Esophagus squamous epithelium (tissue), 5 donors: Measurements from ENCODE around the gene SEC23B. TPM values are rescaled to one million over a fixed set of nuclear protein-coding genes. Genes with fewer than 3 reads are reported as not detected.
A peak's percentile ranks its signal among the peaks of the same experiment; 100 is the strongest.

ENCODE experiments used
- DNase-seq: peaks from one replicate; lab custom pipeline; 2025; lab: John Stamatoyannopoulos, UW
- H3K27ac ChIP-seq, 4 donors: fragments of 200-600 bp; sonication (generic); one replicate each; pipeline ENCODE4 v1.5.1; 2016 to 2019; ENCODE audit warnings: mild to moderate bottlenecking in 1 of 4
- H3K27me3 ChIP-seq, 4 donors: fragments of 200-600 bp; sonication (generic); 1 replicate in 3 of 4; 2 replicates in 1 of 4; pipeline versions ENCODE4 v1.5.1 to v1.6.0; 2017 to 2021; ENCODE audit warnings: antibody characterized with exemption in 1 of 4
- H3K36me3 ChIP-seq, 3 donors: fragments of 200-600 bp; sonication (generic); one replicate each; pipeline ENCODE4 v1.5.1; 2016 to 2019
- H3K4me1 ChIP-seq, 3 donors: fragments of 200-600 bp; sonication (generic); one replicate each; pipeline ENCODE4 v1.5.1; 2017 to 2019
- H3K4me3 ChIP-seq, 4 donors: fragments of 200-600 bp; sonication (generic); 1 replicate in 3 of 4; 2 replicates in 1 of 4; pipeline ENCODE4 v1.5.1; 2016 to 2019; ENCODE audit warnings: mild to moderate bottlenecking in 2 of 4, moderate library complexity in 1 of 4
- H3K9me3 ChIP-seq, 3 donors: fragments of 200-600 bp; sonication (generic); one replicate each; pipeline ENCODE4 v1.5.1; 2016 to 2019
- POLR2A ChIP-seq, 4 donors: fragments of 450-650 bp; IDR thresholded peaks; one replicate each; pipeline ENCODE4 v1.6.1; 2017; ENCODE audit warnings: antibody characterized with exemption in 4 of 4, mild to moderate bottlenecking in 4 of 4, moderate library complexity in 3 of 4
- WGBS, 2 donors: methylation state at CpG; one replicate each; pipeline ENCODE4 v1.1.5; 2018; 5-methylcytosine and 5-hydroxymethylcytosine counted together
- intact Hi-C: fragments of 100-400 bp; cut with DNase I; formaldehyde crosslinking; loops from one replicate; pipeline ENCODE4 v1.15.0; 2022
- total RNA-seq, 4 donors: library from RNA; depleted of rRNA; stranded (reverse); fragments of >200 nt; gene quantifications; one replicate each; pipeline ENCODE4 v1.1.0, GENCODE V29; 2016
- TF ChIP-seq, protein P1 (sequence below), 6 experiments: fragments of 450-650 bp in 4 of 6; fragments of 200-600 bp in 2 of 6; sonication (generic) in 2 of 6; IDR thresholded peaks; one replicate each; pipeline ENCODE4 v1.5.1; 2016 to 2019; ENCODE audit warnings: antibody characterized with exemption in 6 of 6, mild to moderate bottlenecking in 4 of 6, moderate library complexity in 4 of 6
- donor health status: DM: yes; HTN: yes; CAD: no.

SEC23B gene
- total RNA-seq, 4 donors from 2014 or later: 37.6 to 72.3 (median 43.9) TPM

DNA sequence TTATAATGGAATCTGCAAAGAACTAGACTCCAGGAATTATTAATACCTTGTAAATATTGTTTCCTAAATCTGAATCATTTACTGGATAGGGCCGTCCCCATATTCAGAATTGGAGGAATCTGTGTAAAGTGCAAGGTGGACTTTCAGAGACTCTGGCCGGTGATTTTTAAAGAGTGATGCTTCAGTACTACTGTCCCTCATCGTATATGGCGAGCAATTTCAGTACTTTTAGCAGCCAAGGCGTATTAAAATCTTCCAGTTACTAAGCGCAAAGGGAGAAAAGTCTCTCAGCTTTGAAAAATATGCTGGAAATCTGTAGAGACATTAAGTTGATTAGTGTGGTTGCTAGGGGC is 60.0 kb downstream of the SEC23B start:
- peak overlapping the region; percentile 85 to 92 (median 91) for H3K27ac ChIP-seq
- peaks cover 6 to 23% (median 9%) of the 10 kb centered on the region in 3 donors for H3K4me1 ChIP-seq
- no peaks in the 10 kb centered on the region for H3K9me3 ChIP-seq
- intact Hi-C loops: no loop called here
- H3K27me3 ChIP-seq: no peaks in the 10 kb centered on the region
- no peak for DNase-seq
- H3K36me3 ChIP-seq: peaks cover 0 to 39% (median 14%) of the 10 kb centered on the region in 3 donors
- H3K4me3 ChIP-seq: peak overlapping the region; percentile 72 to 79 (median 74)
- 4 to 6% methylated on average over 6 of the region's 6 CpGs for WGBS, 2 donors
- TF ChIP-seq POLR2A (IDR thresholded peaks at IDR 0.05): no peak
- TF ChIP-seq, protein P1, sequence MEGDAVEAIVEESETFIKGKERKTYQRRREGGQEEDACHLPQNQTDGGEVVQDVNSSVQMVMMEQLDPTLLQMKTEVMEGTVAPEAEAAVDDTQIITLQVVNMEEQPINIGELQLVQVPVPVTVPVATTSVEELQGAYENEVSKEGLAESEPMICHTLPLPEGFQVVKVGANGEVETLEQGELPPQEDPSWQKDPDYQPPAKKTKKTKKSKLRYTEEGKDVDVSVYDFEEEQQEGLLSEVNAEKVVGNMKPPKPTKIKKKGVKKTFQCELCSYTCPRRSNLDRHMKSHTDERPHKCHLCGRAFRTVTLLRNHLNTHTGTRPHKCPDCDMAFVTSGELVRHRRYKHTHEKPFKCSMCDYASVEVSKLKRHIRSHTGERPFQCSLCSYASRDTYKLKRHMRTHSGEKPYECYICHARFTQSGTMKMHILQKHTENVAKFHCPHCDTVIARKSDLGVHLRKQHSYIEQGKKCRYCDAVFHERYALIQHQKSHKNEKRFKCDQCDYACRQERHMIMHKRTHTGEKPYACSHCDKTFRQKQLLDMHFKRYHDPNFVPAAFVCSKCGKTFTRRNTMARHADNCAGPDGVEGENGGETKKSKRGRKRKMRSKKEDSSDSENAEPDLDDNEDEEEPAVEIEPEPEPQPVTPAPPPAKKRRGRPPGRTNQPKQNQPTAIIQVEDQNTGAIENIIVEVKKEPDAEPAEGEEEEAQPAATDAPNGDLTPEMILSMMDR (IDR thresholded peaks at IDR 0.05): no peak

DNA sequence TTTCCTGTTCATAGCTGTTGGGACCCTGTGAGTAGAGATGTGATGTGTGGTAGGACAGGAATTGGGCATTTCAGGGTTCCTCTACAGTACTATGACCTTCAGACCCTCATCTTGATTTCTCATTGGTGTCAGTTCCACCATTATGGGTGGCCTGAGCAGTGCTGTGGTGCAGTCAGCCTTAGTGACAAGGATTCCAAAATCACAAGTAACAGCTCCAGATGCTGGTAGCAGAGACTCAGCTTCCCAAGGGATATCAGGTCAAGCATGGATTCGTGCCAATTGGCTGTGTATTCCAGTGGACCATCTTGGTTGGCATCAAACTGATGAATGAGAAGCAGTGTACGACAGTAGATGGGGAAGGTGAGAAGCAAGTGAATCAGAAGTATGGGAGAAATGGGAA is 63.3 kb downstream of the SEC23B start:
- Histone ChIP-seq H3K4me1 (peaks cover 6 to 23% (median 9%) of the 10 kb centered on the region in 3 donors), H3K36me3 (peaks cover 0 to 31% (median 14%) of the 10 kb centered on the region in 3 donors), H3K9me3 (no peaks in the 10 kb centered on the region), H3K4me3 (no peak overlapping the region), H3K27me3 (no peaks in the 10 kb centered on the region), H3K27ac (no peak overlapping the region)
- intact Hi-C loops: no loop called here
- no peak for DNase-seq
- WGBS, 2 donors: 93 to 100% methylated on average over 2 of the region's 2 CpGs
- TF ChIP-seq POLR2A (IDR thresholded peaks at IDR 0.05): no peak
- TF ChIP-seq, protein P1 (IDR thresholded peaks at IDR 0.05): no peak

DNA sequence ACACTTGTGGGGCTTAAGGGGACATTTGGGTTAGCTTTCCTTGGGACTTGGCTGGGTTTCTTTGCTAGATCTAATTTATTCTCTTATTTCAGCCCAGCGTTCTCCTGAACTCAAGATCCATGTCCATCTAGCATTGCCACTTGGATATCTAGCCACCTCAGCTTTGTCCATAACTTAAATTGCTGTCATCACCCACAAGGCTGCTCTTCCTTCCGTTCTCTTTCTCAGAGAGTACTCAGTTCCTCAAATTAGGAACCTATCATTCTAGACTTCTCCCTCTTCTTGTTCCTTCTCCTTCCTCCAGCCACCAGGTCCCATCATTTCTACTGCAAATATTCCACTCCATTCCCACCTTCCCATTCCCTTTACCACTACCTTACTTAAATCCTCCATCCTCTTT is 63.8 kb downstream of the SEC23B start:
- no peaks in the 10 kb centered on the region for H3K9me3 ChIP-seq
- peaks cover 0 to 31% (median 14%) of the 10 kb centered on the region in 3 donors for H3K36me3 ChIP-seq
- no peak for DNase-seq
- peaks cover 3 to 19% (median 9%) of the 10 kb centered on the region in 3 donors for H3K4me1 ChIP-seq
- no peak overlapping the region for H3K27ac ChIP-seq
- no peaks in the 10 kb centered on the region for H3K27me3 ChIP-seq
- WGBS, 2 donors: 84 to 88% methylated on average over 2 of the region's 2 CpGs
- no peak overlapping the region for H3K4me3 ChIP-seq
- no peak for TF ChIP-seq POLR2A (IDR thresholded peaks at IDR 0.05)
- TF ChIP-seq, protein P1 (IDR thresholded peaks at IDR 0.05): no peak
- intact Hi-C loops: no loop called here

DNA sequence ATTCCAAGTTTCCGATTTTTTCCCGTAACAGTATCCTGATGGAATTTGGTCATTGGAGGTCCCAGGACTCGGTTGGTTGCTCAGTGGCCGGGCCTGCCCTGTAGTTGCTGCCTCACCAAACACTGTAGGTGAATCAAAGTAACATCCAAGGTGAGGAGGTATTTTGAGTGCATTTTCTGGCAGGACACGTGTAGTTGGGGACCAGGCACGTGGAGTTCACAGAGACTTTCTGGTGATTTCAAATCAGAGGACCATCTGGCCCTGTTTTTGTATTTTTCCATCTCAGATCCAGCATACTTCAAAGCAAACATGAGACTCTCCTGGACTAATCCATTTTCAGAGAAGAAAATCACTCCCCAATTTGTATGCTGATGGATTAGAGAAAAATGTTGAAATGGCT is 70.2 kb downstream of the SEC23B start:
- no peak for DNase-seq
- intact Hi-C loops: no loop called here
- Histone ChIP-seq H3K27ac (no peak overlapping the region), H3K27me3 (no peaks in the 10 kb centered on the region), H3K9me3 (no peaks in the 10 kb centered on the region), H3K4me1 (no peaks in the 10 kb centered on the region), H3K4me3 (no peak overlapping the region), H3K36me3 (no peaks in the 10 kb centered on the region)
- WGBS, 2 donors: 70 to 85% methylated on average over 6 of the region's 6 CpGs
- no peak for TF ChIP-seq POLR2A (IDR thresholded peaks at IDR 0.05)
- TF ChIP-seq, protein P1 (IDR thresholded peaks at IDR 0.05): no peak

DNA sequence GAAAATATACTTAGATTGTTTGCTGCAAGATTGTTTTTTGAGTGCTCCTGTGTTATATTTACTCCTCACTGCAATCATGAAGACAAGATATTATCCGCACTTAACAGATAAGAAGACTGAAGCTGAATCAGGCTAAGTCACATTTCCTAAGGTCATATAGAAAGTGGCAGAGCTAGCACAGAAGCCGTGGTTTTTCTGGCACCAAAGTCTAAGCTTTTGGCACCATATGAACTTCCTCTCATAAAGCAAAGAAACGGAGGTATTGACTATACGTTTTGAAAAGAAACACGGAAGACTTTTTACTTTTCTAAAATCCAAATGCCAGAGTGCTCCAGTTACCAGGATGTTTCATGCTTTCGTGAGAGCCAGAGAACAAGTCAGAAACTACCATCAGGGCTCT is 70.8 kb downstream of the SEC23B start:
- WGBS, 2 donors: 59 to 66% methylated on average over 6 of the region's 6 CpGs
- no peaks in the 10 kb centered on the region for H3K9me3 ChIP-seq
- H3K36me3 ChIP-seq: no peaks in the 10 kb centered on the region
- no peaks in the 10 kb centered on the region for H3K27me3 ChIP-seq
- H3K4me3 ChIP-seq: no peak overlapping the region
- no peaks in the 10 kb centered on the region for H3K4me1 ChIP-seq
- no peak overlapping the region for H3K27ac ChIP-seq
- no peak for DNase-seq
- intact Hi-C loops: no loop called here
- no peak for TF ChIP-seq POLR2A (IDR thresholded peaks at IDR 0.05)
- TF ChIP-seq, protein P1 (IDR thresholded peaks at IDR 0.05): no peak
